Astrocyte of the spinal cord (primary cell): ENCODE measurements around the gene ACTR6.
"Not testable (repeated sequence)": the region's sequence is repeated elsewhere in the genome, so short reads cannot be mapped to it uniquely, and the experiment has no call there.

Experiments
- DNase-seq: peaks from one replicate; pipeline ENCODE4 v3.0.0; 2011; ENCODE audit warnings: low read depth, low spot score
- H3K4me3 ChIP-seq: 2 replicates; pipeline ENCODE4 v1.5.1; 2011; ENCODE audit warnings: low read depth, mild to moderate bottlenecking, low read length, moderate library complexity
- in situ Hi-C: cut with HindIII; loops from 2 replicates; pipeline ENCODE4 v1.10.0; 2017; ENCODE audit warnings: low sequenced_read_pairs
- TF ChIP-seq, protein P1 (sequence below): IDR thresholded peaks from 2 replicates; pipeline ENCODE4 v1.5.1; 2012; ENCODE audit warnings: low read depth, mild to moderate bottlenecking, low read length, inconsistent platforms

ACTR6 gene

DNA sequence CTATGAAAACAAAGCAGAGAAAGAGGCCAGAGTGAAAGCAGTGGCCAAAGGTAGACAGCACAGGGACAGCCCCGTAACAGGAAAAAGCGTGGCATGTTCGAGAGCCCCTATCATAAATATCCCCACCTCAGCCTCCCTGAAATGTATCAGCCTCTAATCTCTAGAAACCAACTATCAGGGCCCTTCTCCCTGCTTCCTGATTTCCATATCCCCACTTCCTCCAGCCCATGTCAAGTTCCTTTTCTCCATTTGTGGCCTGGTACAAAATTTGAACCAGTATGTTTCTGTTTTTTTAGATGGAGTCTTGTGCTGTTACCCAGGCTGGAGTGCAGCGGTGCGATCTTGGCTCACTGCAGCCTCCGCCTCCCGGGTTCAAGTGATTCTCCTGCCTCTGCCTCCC lies 49.3 kb downstream of the ACTR6 start:
- no peak for DNase-seq
- H3K4me3 ChIP-seq, result no peak overlapping the region
- in situ Hi-C loops, result no loop called here
- TF ChIP-seq, protein P1, sequence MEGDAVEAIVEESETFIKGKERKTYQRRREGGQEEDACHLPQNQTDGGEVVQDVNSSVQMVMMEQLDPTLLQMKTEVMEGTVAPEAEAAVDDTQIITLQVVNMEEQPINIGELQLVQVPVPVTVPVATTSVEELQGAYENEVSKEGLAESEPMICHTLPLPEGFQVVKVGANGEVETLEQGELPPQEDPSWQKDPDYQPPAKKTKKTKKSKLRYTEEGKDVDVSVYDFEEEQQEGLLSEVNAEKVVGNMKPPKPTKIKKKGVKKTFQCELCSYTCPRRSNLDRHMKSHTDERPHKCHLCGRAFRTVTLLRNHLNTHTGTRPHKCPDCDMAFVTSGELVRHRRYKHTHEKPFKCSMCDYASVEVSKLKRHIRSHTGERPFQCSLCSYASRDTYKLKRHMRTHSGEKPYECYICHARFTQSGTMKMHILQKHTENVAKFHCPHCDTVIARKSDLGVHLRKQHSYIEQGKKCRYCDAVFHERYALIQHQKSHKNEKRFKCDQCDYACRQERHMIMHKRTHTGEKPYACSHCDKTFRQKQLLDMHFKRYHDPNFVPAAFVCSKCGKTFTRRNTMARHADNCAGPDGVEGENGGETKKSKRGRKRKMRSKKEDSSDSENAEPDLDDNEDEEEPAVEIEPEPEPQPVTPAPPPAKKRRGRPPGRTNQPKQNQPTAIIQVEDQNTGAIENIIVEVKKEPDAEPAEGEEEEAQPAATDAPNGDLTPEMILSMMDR, result no peak

DNA sequence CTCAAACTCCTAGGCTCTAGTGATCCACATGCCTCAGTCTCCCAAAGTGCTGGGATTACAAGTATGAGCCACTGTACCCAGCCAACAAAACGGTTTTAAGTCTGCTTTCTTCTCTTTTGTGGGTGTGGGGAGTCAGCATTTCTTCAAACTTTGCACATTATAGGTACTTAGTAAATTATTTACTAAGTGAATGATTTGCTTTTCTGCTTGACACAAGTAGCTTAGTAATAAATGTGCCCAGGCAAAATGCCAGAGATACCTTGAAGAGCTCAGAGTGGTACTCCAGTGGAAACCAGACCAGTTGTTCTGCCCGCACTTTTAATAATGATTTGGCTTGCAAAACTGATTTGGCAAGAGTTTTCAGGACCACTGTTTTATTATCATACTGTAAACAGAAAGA lies 51.3 kb downstream of the ACTR6 start:
- in situ Hi-C loops, result no loop called here
- no peak for DNase-seq
- H3K4me3 ChIP-seq, result no peak overlapping the region
- TF ChIP-seq, protein P1, result no peak

DNA sequence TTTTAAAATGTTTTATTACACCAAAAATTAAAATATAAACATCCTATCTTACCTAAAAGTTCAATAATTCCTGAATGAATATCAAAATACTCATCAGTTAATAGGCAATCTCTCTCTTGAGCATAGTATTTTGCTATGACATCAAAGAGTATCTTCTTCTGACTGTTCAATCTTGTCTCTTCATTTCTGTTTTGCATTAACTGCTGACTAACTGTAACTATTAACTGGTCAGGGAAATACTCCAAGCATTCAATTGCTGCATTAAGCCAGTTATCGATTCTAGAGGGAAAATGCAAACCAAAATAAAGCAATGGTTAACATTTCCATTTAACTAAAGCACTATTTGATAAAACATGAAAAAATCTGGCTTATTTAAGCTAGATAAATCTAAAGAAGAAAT lies 52.8 kb downstream of the ACTR6 start:
- in situ Hi-C loops, result no loop called here
- TF ChIP-seq, protein P1, result no peak
- DNase-seq, result no peak
- H3K4me3 ChIP-seq, result no peak overlapping the region

DNA sequence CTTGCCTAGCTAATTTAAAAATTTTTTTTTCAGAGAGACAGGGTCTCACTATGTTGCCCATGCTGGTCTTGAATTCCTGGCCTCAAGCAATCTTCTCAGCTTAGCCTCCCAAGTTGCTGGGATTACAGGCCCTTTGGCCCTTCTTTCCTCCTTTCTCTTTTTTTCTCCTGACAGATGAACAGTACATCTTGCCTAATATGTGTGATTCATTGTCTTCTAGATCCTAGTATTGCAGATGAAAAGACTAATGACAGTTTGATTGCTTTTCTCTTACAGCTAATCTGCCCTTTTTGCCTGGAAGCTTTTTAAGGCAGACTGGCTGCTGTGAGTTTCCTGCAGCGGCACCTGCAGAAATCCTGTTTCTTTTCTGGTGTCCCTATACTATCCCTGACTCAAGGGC lies 54.3 kb downstream of the ACTR6 start:
- in situ Hi-C loops, result no loop called here
- DNase-seq, result no peak
- H3K4me3 ChIP-seq, result no peak overlapping the region
- TF ChIP-seq, protein P1, result no peak

DNA sequence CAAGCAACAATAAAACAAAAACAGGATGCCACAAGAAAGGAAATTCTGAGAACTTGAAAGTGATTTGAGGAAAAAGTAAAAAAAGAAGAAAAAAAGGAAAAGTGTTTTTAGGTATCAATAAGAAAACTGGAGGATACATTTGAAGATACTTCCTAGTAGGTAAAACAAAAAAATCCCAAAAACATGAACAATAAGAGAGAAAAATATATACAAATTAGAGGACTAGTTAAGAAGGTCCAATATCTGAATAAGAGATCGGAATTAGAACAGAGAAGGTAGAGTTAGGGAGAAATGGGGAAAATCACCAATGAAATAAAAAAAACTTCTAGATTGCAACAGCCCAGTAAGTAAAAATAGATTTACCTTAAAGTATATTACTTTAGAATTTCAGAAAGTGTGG lies 57.5 kb downstream of the ACTR6 start:
- no peak for DNase-seq
- TF ChIP-seq, protein P1, result no peak
- H3K4me3 ChIP-seq, result no peak overlapping the region
- in situ Hi-C loops, result no loop called here

DNA sequence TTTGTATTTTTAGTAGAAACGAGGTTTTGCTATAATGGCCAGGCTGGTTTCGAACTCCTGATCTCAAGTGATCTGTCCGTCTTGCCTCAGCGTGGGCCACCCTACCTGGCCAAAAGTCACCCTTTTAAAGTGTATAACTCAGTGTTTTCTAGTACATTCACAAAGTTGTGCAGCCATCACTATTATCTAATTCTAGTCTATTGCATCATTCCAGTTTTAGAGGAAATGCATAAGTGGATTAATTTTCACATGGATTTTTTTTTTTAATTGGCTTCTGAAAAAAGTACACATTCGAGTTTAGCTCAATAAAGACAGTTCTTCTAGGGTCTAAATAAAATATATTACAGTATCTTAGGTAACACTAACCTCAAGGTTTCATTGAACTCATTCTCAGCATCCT lies 62.5 kb downstream of the ACTR6 start:
- no peak overlapping the region for H3K4me3 ChIP-seq
- in situ Hi-C loops, result no loop called here
- DNase-seq, result no peak
- TF ChIP-seq, protein P1, result no peak

DNA sequence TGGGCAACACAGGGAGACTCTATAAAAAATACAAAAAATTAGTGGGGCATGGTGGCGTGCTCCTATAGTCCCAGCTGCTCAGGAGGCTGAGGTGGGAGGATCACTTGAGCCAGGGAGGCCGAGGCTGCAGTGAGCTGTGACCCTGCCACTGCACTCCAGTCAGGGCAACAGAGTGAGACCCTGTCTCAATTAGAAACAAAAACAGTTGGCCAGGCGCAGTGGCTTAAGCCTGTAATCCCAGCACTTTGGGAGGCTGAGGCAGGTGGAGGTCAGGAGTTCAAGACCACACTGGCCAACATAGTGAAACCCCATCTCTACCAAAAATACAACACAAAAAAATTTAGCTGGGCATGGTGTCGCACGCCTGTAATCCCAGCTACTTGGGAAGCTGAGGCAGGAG lies 64.5 kb downstream of the ACTR6 start:
- in situ Hi-C loops, H3K4me3 ChIP-seq: not testable (repeated sequence)

More for the DNA sequence above, 64.5 kb downstream of the ACTR6 start:
- not testable (repeated sequence) for DNase-seq
